ENCODE measurements around the gene GPR153.

Gene GPR153

GRCh38 chr1:6269720-6270400 lies 9.0 kb upstream of the GPR153 start:
- no peak for DNase-seq (ENCODE audit: low read depth)

- DNase-seq (ENCODE audit: low read depth), result no peak
These were observed 8.4 kb upstream of the GPR153 start for GRCh38 chr1:6269296-6269695.

DNA sequence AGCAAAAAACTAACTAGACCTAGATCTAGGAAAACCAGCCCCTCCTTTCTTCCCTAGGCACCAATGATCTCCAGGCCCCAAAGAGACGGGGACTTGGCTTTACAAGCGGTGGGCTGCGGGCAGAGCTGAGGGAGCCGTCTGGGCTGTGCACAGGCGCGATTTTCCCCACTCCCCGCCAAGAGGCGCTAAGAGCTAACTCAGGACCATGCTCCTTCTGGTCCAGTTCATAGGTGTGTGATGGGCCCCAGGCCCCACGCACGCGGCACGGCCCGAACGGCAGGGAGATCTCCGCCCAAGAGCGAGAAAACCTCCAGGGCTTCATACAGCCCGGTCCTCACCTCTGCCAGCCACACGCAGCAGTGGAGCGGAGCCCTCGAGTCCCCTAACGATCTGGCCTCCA lies 7.5 kb upstream of the GPR153 start:
- no peak for DNase-seq (ENCODE audit: low read depth)

DNA sequence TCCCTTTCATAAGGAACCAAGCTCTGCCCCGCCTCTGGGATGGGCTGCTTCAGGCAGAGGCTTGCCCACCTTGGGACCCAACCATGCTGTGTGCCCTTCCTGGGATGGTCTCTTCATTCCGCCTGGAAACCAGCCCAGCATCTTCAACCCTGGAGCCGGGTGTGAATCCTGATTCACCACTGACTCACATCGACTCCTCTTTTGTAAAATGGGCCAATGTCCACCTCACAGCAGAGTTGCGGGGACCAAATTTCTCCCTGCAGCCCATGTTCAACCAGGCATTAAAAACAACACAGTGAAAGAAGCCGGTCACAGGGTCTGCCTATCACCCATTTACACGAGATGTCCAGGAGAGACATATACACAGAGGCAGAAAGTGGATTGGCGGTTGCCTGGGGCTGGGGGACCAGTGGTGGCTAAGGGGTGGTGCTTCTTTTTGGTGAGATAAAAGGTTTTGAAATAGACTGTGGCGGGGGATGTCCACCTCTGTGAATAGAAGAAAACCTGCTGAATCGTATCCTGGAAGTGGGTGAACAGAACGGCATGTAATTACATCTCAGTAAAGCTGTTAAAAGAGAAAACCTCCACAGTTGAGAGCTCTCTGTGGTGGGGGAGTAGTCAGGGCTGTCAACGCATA lies 6.9 kb upstream of the GPR153 start:
- DNase-seq (ENCODE audit: low read depth), result no peak

- DNase-seq (ENCODE audit: low read depth), result no peak
These were observed 5.7 kb upstream of the GPR153 start for GRCh38 chr1:6266641-6267040.

DNA sequence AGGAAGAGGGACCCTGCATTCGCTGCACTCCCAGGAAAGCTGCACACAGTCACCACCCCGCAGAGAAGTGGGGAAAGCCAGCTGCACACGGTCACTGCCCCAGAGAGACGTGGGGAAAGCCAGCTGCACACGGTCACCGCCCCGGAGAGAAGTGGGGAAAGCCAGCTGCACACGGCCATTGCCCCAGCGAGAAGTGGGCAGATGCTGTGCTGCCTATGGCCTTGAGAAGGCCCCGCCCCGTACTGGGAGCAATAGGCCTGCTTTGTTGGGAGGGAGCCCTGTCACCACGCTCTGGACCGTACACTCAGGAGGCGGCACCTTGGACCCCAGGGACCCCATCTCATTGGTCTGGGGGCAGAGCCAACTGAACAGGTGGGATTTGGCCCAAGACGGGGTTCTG lies 4.3 kb upstream of the GPR153 start:
- no peak for DNase-seq (ENCODE audit: low read depth)

DNA sequence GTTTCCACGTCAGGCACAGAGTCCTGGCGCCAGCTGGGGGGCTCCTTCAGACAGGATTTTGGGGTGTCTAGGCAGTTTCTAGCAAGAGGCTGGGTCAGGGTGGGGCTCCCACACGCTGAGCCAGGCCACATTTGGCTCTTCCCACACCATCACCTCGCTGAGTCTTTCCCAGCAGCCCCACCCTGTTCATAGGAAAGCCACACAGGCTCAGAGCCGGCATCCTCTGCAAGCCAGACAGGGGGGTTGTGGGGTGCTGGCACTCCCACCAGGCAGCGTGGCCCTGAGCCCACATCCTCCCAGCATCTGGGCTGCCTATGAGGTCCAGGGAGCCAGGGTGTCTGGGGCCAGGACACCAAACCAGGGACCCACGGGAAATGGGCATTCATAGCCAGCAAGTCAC lies 2.8 kb upstream of the GPR153 start:
- DNase-seq (ENCODE audit: low read depth), result no peak

- DNase-seq (ENCODE audit: low read depth), result no peak
These were observed 1.9 kb upstream of the GPR153 start for GRCh38 chr1:6262555-6263420.

GRCh38 chr1:6261615-6261995 lies 707 bp upstream of the GPR153 start:
- DNase-seq (ENCODE audit: low read depth), result no peak

DNA sequence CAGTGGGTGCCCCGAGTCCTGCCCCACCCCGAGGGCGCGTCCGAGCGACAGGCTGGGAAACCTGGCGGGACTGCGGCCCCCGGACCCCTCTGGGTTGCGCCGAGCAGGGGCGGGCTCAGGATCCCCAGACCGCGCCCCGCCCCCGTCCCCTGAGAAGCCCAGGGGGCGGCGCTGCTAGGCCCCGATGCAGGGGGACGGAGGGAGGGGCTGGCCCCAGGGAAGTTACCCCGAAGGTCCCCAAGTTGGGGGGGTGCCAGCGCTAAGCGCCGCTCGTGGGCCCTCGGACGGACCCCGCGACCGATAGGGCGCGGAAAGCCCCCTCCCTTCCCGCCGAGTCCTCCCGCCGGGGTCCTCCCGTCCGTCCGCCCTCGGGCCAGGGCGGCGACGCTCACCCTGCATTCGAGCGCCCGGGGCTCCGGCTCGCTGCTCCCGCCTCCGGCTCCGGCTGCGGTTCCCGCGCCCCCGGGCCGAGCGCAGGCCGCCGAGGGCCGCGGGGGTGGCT lies 414 bp downstream of the GPR153 start:
- DNase-seq (ENCODE audit: low read depth), result no peak

DNA sequence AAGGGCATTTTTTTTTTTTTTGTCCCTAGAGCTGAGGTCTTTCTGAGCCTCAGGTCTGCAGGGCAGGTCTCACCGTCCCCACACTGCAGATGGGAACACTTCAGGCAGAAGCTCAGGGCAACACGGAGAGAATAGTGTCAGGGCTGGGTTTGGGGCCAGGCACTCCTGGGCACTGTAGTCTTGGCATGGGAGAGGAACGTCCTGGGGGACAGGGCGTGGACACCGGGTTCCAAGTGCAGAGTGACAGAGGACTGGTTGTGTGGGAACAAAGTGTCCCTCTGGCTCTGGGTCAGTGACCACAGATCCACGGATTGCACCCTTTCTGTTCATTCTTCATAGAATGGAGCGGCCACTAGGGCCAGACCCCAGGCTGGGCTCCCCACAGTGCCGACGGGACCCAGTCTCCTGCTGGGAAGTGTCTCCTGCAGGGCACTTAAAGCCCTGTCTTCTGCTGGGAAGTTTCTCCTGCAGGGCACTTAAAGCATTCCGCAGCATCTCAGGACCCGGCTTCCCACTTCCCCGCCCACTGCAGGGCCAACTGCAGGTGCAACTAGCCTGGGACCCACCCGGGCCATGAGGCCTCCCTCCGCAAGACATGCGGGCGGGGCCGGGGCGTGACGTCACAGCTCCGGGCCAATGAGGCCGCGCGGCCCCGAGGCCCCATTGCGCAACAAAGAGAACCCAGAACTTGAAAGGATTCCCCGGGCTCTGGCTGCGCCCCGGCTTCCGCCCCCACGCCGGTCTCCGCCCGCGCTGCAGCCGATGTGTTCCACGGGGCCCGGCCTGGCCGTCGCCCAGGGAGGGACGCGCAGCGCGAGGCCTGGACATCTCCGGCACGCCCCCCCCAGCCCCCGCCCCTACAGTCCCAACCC lies 1.2 kb downstream of the GPR153 start:
- DNase-seq (ENCODE audit: low read depth), result peak; percentile 64

DNA sequence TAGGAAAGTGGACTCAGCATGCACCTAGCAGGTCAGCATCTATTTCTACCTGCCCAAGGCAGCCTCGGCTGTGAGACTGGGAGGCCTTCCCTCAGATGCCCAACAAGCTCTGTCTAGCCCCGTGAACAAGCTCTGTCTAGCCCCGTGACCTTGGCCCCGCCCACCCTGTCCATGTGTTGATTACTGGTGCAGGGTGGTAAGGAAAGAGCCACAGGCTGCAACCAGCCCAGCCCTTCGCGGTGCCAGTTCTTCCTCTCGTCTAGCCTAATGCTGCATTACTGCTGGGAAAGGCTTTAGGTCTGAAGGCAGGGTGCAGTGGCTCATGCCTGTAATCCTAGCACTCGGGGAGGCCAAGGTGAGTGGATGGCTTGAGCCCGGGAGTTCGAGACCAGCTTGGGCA lies 2.2 kb downstream of the GPR153 start:
- DNase-seq (ENCODE audit: low read depth), result no peak

DNA sequence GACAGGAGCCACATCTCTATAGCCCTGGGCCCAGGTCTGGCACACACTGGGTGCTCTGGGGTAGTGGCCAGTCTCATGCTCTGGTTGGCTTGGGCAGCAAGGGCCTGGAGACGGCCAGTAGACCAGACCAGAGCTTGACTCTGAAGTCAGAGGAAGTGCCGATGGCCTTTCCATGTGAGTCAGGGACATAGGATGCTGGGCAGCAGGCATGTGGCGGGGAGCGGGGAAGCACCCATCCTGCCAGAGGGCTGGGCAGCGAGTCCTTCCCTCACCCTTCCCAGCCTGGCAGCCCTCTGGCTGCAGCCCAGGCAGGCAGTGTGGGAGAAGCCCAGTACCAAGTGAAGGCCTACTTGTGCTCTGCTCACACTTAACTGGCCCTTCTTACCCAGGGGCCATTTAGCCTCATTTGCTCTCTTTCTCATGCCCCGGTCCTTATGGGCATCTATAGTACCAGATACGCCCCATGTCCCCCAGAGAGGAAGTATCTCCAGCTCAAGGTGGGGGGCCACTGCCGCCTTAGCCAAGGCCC lies 3.3 kb downstream of the GPR153 start:
- DNase-seq (ENCODE audit: low read depth), result no peak

DNA sequence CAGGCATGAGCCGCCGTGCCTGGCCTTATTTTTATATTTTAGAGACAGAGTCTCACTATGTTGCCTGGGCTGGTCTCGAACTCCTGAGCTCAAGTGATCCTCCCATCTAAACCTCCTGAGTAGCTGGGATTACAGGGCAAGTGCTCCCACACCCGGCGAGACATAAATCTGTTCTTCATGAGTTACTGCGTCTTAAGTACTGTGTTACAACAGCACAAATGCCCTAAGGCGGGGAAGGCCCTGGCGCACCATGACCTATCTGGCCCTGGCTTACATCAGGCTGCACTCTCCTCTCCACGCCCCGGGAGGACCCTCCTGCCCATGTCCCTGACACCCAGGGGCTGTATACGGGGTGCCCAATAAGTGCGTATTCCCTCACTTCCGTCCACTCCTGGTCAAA lies 4.3 kb downstream of the GPR153 start:
- no peak for DNase-seq (ENCODE audit: low read depth)

DNA sequence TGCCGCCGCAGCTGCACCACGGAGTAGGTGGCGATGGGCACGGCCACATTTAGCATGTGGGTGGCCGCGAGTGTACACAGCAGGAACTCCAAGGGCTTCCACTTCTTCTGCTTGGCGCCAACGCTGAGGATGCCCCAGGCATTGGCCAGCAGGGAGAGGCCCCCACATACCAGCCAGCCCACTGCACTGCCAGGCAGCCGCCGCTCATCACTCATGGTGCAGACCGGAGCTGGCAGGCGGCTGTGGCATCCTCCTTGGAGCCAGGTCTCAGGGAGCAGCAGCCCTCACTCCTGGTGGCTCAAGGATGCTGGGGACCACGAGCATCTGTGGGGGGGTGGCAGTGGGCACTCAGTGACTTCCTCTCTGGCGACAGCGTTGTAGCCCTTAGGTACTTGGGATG lies 6.2 kb downstream of the GPR153 start:
- DNase-seq (ENCODE audit: low read depth), result no peak

DNA sequence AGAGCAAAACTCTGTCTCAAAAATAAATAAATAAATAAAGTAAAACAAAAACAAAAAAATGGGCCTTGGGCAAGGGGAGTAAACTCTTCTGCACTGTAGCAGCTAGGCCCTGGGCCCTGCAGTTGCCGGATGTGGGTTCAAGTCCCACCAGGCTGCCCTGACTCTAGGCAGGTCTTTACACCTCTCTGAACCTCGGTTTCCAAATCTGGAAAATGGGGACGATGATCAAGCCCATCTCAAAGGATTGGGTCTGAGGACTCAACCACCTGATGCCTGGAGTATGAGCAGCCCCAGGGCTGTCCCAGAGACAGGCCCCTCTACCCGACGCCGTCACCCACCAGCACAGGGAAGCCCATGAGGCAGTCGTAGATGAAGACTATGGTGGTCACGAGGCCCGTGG lies 7.5 kb downstream of the GPR153 start:
- DNase-seq (ENCODE audit: low read depth), result no peak

GRCh38 chr1:6252374-6252710 lies 8.6 kb downstream of the GPR153 start:
- DNase-seq (ENCODE audit: low read depth), result no peak

- no peak for DNase-seq (ENCODE audit: low read depth)
These were observed 9.1 kb downstream of the GPR153 start for GRCh38 chr1:6251681-6252373.

DNA sequence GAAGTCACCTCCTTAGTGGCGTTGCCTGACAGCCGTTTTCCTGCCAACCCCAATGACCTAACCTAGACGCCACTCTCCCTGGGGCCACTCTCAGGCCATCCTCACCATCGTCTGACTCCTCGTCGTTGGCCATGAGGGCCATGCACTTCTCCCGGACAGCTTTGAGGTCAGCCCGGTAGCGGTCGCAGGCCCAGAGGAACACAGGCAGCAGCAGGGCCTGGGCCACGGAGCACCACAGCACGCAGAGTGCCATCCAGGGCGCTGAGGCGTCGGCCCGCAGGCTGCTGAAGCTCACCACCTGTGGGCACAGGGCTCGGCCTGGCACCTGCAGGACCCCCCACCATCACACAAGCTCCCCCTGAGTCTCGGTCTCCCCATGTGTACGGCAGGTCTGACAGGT lies 9.7 kb downstream of the GPR153 start:
- no peak for DNase-seq (ENCODE audit: low read depth)

DNA sequence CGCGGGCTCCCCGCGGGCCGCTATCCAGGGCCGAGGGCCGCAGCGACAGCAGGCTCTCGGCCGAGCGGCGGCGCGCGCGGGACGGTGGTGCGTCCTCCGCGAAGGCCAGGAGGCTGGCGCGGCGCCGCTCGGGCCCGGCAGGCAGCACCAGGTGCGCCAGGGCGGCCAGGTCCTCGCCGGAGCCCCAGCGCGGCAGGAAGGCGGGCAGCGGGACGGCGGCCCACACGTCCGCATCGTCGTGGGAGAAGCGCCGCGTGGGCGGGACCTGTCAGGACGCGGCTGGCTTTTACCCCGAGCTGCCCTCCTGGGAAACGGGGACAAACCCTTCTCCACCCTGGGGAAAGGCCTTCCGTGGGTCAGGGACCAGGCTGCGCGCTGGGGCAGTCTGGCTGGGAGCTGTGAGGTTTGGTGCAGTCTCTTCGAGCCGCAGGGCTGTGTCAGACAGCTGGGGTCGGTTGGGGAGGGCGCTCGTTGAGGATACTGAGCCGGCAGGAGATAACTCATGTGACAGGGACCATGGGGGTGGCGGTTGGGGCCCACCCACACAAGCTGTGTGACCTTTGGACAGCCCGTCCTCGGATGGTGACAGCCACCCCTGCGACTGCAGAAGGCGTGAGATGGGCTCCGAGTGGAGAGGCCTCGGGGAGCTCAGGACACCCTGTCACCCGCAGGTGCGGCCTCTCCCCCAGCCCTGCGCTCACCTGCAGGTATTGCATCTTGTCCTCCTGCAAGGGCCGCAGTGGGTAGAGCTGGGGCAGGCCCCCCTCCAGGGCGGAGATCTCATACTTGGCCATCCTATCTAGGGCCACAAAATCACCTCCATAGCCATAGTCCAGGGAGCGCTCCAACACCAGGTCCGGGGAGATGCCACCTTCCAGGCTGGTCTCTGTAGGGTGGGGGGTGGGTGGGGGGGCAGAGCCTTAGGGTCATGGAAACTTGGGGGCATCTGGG lies 10.9 kb downstream of the GPR153 start:
- no peak for DNase-seq (ENCODE audit: low read depth)

Measured in T follicular helper cell (primary cell).